ENCODE data around the gene ZBTB20.

The ZBTB20 gene

DNA sequence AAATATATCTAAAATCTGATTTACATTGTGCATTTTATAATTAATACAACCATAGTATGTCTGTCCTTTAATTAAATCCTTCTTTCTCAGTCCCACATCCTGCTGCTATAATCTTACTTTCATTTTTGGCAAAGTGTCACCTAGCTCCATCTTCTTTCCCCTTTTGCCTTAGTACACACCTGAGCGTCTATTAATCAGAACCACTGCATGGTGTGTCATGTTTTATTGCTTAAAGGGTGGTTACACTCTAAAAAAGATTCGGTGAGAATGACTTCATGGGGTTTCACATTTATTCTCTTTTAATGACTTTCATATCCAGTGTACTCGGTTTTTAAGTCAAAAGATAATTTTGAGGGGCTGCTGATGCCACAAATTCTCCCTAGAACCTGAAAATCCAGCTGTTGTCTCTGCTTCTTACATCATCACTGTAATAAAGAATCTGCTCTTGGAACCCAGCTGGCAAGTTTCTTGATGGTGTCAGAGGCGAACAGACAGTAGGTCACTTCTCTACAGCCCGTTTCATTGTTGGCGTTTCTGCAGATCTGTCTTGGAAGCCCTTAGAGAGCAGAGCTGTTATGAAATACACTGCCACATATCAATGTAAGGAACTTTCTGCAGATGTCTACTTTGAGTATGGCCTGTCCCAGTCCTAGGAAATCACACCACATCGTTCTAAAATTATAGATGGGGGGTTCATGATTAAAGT lies 753.6 kb downstream of the ZBTB20 start:
- DNase-seq (ENCODE audit: low spot score), result no peak

DNA sequence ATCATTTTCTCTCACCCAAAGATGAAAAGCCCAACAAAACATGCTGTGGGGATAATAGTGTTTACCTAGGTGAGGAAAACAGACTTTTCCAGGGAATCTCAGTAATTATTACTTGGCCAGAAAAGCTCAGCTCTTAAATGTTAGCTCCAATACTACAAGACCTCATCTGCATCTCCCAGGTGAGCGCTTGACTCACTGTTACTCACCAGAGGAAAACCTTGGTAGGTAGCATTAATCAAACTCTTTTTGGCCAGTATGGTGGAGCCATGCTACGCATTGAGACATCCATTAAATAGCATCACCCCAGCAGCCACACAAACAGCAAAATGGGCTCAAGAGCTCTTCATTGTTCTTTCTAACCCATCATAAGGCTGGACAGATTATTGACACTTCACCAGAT lies 754.3 kb downstream of the ZBTB20 start:
- TF ChIP-seq, protein P1, sequence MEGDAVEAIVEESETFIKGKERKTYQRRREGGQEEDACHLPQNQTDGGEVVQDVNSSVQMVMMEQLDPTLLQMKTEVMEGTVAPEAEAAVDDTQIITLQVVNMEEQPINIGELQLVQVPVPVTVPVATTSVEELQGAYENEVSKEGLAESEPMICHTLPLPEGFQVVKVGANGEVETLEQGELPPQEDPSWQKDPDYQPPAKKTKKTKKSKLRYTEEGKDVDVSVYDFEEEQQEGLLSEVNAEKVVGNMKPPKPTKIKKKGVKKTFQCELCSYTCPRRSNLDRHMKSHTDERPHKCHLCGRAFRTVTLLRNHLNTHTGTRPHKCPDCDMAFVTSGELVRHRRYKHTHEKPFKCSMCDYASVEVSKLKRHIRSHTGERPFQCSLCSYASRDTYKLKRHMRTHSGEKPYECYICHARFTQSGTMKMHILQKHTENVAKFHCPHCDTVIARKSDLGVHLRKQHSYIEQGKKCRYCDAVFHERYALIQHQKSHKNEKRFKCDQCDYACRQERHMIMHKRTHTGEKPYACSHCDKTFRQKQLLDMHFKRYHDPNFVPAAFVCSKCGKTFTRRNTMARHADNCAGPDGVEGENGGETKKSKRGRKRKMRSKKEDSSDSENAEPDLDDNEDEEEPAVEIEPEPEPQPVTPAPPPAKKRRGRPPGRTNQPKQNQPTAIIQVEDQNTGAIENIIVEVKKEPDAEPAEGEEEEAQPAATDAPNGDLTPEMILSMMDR (IDR thresholded peaks at IDR 0.05; ENCODE audit: extremely low read depth, insufficient read depth, missing control alignments), result no peak
- in situ Hi-C loops (cut with MboI; ENCODE audit: low pct_unique_long_range_greater_than_20kb, low sequenced_read_pairs, unreplicated experiment), result no loop called here

More for the DNA sequence above, 753.6 kb downstream of the ZBTB20 start:
- in situ Hi-C loops (cut with MboI; ENCODE audit: low pct_unique_long_range_greater_than_20kb, low sequenced_read_pairs, unreplicated experiment), result no loop called here
- TF ChIP-seq, protein P1 (IDR thresholded peaks at IDR 0.05; ENCODE audit: extremely low read depth, insufficient read depth, missing control alignments), result no peak

DNA sequence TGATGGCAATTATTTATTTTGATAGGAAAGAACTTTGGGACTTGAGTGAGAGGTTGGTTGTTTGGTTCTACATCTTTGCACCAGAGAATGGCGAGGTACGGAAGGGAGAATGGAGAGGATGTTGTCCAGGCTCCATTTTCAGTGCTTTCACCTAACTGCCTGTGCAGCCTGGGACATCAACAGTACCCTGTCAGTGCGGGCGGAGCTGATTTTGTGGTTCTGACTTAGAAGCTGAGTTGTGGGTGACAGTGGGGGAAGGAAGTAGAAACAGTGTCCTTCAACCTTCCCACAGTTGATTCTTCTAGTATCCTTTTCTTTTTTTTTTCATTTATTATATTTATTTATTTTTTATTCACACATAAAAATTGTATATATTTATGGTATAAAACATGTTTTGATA lies 757.9 kb downstream of the ZBTB20 start:
- DNase-seq (ENCODE audit: low spot score), result no peak
- in situ Hi-C loops (cut with MboI; ENCODE audit: low pct_unique_long_range_greater_than_20kb, low sequenced_read_pairs, unreplicated experiment), result no loop called here
- TF ChIP-seq, protein P1 (IDR thresholded peaks at IDR 0.05; ENCODE audit: extremely low read depth, insufficient read depth, missing control alignments), result no peak

More for the DNA sequence above, 754.3 kb downstream of the ZBTB20 start:
- no peak for DNase-seq (ENCODE audit: low spot score)

GRCh38 chr3:114384558-114384903 lies 762.6 kb downstream of the ZBTB20 start:
- TF ChIP-seq, protein P1 (IDR thresholded peaks at IDR 0.05; ENCODE audit: extremely low read depth, insufficient read depth, missing control alignments), result no peak
- no peak for DNase-seq (ENCODE audit: low spot score)
- in situ Hi-C loops (cut with MboI; ENCODE audit: low pct_unique_long_range_greater_than_20kb, low sequenced_read_pairs, unreplicated experiment), result no loop called here

DNA sequence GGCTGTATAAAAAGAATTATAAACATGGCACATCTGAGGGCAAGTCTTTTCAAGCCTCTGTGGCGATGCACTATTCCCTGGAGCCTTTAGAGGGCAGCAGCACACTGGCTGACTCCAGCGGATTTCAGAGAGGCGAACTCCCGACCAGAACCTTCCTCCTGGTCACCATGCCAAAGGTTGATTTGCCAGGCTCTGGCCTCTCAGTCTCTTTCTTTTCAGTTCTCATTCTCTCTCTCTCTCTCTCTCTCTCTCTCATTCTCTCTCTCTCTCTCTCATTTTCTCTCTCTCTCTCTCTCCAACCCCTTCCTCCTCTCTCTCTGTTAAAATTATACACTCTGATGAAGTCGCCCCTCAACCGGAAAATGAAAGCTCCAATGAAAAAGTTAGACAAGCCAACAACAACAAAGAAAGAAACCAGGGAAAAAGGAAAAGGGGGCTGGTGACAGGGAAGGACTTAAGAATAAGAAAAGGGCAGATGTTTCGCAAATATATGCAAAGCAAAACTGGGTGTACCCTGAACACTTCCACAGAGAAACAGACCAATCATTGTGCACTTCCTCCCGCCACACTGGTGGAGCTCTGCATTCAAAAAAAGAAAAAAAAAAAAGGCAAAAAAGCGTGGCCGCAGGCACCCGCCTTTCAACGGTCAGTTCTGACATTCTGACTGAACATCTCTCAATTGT lies 763.1 kb downstream of the ZBTB20 start:
- in situ Hi-C loops (cut with MboI; ENCODE audit: low pct_unique_long_range_greater_than_20kb, low sequenced_read_pairs, unreplicated experiment), result no loop called here
- peak; percentile 49 for DNase-seq (ENCODE audit: low spot score)
- TF ChIP-seq, protein P1 (IDR thresholded peaks at IDR 0.05; ENCODE audit: extremely low read depth, insufficient read depth, missing control alignments), result peak; percentile 95

DNA sequence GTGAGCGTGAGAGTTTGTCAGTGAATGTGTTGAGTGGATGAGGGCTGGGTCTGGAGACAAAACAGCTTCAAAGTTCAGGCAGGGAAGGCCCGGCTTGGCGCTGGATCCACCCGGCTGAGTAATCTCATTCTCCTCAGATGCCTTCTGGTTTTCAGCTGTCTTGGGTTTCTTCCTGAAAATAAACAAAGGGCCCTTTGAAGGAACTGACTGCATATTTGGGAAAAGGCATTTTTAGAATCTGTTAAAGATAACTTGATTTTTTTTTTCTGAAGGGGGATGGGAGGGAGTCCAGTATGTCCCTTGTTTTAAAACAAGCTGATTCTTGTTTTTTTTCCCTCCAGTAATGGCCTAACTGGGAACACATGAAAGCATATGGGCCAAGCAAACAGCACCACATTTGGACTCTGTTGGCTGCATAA lies 766.8 kb downstream of the ZBTB20 start:
- TF ChIP-seq, protein P1 (IDR thresholded peaks at IDR 0.05; ENCODE audit: extremely low read depth, insufficient read depth, missing control alignments), result no peak
- in situ Hi-C loops (cut with MboI; ENCODE audit: low pct_unique_long_range_greater_than_20kb, low sequenced_read_pairs, unreplicated experiment), result no loop called here
- no peak for DNase-seq (ENCODE audit: low spot score)
